ENCODE data around the gene ARL4A. TPM values are rescaled to one million over a fixed set of nuclear protein-coding genes. Genes with fewer than 3 reads are reported as not detected.

ARL4A gene
- total and polyA plus RNA-seq, 4 donors: 54.3 to 185 (median 77.6) TPM

DNA sequence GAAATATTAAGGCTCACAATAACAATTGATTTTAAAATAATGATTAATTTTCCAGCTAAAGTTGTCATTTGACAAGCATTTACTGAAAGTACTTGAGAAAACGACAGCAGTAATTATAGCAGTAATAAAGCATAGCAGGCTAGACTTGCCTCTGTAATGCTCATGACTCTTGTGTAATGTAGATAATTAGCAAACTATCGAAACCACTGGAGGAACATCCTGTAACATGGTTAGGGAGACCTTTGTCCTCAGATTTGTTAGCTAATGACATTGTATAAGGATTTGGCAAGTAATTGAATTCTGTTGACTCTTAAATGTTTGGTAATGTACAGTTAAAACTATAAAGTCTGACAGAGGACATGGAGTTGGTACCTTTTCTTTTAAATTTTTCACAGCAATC is 24.8 kb downstream of the ARL4A start:
- H3K36me3 ChIP-seq (ENCODE audit: control insufficient read depth, insufficient read depth, low read length): no peaks in the 10 kb centered on the region
- DNase-seq (ENCODE audit: low read depth in 4 of 6, low spot score in 6 of 6): no peak
- H3K4me3 ChIP-seq (ENCODE audit: low read depth, low read length): no peak overlapping the region
- peaks cover 10% of the 10 kb centered on the region for H3K4me1 ChIP-seq (ENCODE audit: control insufficient read depth, insufficient read depth, low read length)
- 82% methylated on average over 1 of the region's 2 CpGs for WGBS (ENCODE audit: insufficient coverage)
- H3K27ac ChIP-seq (ENCODE audit: low read depth, low read length): no peak overlapping the region
- no peaks in the 10 kb centered on the region for H3K27me3 ChIP-seq (ENCODE audit: control insufficient read depth, insufficient read depth, low read length)
- H3K9me3 ChIP-seq (ENCODE audit: control insufficient read depth, insufficient read depth, low read length): no peaks in the 10 kb centered on the region

DNA sequence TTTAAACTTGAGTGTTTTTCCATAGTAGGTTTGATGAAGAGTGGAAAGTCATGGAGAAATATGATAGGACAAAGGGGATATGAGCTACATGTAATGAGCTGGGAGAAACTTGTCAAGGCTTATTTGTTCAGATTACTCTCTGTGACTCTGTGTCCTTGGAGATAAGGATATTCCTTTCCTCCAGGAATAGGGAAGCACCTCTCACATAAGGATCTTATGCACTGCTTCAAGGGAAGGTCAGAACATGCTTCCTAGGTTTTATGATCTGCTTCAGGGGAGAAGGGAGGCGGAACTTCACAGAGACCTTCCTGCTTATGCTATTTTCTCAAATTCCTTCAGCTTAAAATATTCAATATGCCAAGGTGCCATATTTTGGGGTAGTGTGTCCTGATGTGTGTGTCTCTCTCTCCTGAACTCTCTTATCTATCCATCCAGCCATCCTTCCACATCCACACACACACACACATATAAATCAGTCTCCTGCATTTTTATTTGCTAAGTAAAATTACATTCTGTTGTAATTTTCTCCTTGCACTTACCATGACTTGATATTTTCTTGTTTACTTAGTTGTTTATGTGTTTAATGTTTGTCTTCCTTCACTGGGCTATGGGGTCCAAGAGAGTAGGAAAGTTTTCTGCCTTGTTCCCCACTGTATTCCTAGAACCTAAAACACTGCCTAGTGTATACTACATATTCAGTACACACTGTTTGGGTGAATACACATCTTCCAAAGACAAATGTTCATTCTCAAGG is 26.4 kb downstream of the ARL4A start:
- H3K36me3 ChIP-seq (ENCODE audit: control insufficient read depth, insufficient read depth, low read length): no peaks in the 10 kb centered on the region
- peaks cover 10% of the 10 kb centered on the region for H3K4me1 ChIP-seq (ENCODE audit: control insufficient read depth, insufficient read depth, low read length)
- H3K9me3 ChIP-seq (ENCODE audit: control insufficient read depth, insufficient read depth, low read length): no peaks in the 10 kb centered on the region
- WGBS (ENCODE audit: insufficient coverage): no CpG with 5 or more reads among the region's 1 CpG
- no peaks in the 10 kb centered on the region for H3K27me3 ChIP-seq (ENCODE audit: control insufficient read depth, insufficient read depth, low read length)
- no peak overlapping the region for H3K4me3 ChIP-seq (ENCODE audit: low read depth, low read length)
- no peak overlapping the region for H3K27ac ChIP-seq (ENCODE audit: low read depth, low read length)
- no peak for DNase-seq (ENCODE audit: low read depth in 4 of 6, low spot score in 6 of 6)

DNA sequence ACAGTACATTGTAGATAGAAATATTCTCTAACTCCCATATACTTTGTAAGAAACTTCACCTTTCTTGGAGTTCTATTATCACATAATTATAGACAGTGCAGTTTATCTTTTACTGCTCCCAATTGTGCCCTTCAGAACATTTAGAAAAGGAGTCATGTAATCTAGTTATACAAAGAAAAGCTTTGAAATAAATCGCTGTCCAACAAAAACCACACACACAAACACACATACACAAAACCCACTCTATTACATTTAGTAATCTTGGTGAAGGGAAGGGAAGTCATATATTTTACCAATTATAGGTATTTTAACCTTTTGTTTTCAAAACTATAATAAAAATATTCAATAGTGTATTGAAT is 26.9 kb downstream of the ARL4A start:
- Histone ChIP-seq H3K4me3 (ENCODE audit: low read depth, low read length) (no peak overlapping the region), H3K27ac (ENCODE audit: low read depth, low read length) (no peak overlapping the region), H3K36me3 (ENCODE audit: control insufficient read depth, insufficient read depth, low read length) (no peaks in the 10 kb centered on the region), H3K27me3 (ENCODE audit: control insufficient read depth, insufficient read depth, low read length) (no peaks in the 10 kb centered on the region), H3K9me3 (ENCODE audit: control insufficient read depth, insufficient read depth, low read length) (no peaks in the 10 kb centered on the region), H3K4me1 (ENCODE audit: control insufficient read depth, insufficient read depth, low read length) (peaks cover 7% of the 10 kb centered on the region)
- no CpG with 5 or more reads among the region's 1 CpG for WGBS (ENCODE audit: insufficient coverage)
- no peak for DNase-seq (ENCODE audit: low read depth in 4 of 6, low spot score in 6 of 6)

DNA sequence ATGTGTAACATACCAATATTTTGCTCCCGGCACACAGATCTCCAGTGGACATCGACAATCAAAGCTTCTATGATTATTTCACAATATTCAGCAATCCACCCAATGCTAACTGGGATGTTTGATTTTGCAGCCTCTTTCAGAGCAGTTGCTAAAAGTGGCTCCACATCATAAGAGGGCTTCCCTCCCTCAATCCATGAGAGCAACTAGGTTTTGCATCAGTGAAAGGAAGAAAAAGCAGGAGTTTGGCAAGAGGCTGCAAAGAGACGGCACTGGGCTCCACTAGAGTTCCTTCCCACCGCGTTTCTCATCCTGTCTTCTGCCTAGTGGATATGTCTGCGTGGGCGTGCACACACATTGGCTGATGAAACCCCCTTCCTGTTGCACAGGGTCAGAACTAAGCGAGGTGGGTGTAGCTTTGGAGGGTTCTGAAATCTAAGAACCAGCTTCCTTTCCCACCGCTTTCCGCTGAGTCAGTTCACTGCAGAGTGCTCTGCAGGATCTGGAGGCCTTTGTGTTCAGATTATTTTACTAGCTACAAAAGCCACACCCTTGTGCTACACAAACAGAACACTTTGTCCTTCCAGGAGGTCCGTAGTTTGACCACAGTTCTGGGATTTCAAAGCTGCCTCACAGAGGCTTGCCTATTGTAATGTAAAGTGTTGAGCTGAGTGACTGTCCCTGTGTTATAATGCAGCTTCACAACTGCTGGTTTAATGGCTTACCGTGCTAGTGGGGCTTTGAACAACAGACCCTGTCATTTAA is 28.1 kb downstream of the ARL4A start:
- peak overlapping the region; percentile 75 for H3K27ac ChIP-seq (ENCODE audit: low read depth, low read length)
- H3K4me3 ChIP-seq (ENCODE audit: low read depth, low read length): peak overlapping the region; percentile 26

DNA sequence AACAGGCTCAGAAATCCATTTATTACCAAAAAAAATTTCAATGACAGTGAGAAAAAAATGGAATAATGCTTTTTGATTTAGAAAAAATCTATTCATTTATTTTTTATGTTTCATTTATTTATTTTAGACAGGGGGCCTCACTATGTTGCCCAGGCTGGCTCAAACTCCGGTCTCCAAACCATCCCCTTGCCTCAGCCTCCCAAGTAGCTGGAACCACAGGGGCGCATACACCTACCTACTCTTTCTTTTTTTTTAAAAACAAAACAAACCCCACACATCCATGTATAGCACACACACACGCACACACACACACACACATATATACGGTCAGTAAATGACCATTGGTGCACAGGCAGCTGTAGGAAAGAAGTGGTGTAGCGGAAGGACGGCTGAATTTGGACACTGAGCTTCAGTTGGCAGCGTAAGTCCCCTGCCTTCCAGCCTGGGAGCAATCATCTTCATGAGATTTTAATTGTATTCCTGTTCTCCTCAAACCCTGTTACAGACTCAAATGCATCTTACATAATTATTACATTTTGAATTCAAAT is 28.8 kb downstream of the ARL4A start:
- Histone ChIP-seq H3K9me3 (ENCODE audit: control insufficient read depth, insufficient read depth, low read length) (no peaks in the 10 kb centered on the region), H3K27ac (ENCODE audit: low read depth, low read length) (peak overlapping the region; percentile 75), H3K36me3 (ENCODE audit: control insufficient read depth, insufficient read depth, low read length) (no peaks in the 10 kb centered on the region), H3K4me1 (ENCODE audit: control insufficient read depth, insufficient read depth, low read length) (peaks cover 7% of the 10 kb centered on the region), H3K4me3 (ENCODE audit: low read depth, low read length) (peak overlapping the region; percentile 26), H3K27me3 (ENCODE audit: control insufficient read depth, insufficient read depth, low read length) (no peaks in the 10 kb centered on the region)
- 73% methylated on average over 2 of the region's 7 CpGs for WGBS (ENCODE audit: insufficient coverage)
- peak in 2 of 6 donors; percentile 20 to 68 for DNase-seq (ENCODE audit: low read depth in 4 of 6, low spot score in 6 of 6)

More for the DNA sequence above, 28.1 kb downstream of the ARL4A start:
- Histone ChIP-seq H3K36me3 (ENCODE audit: control insufficient read depth, insufficient read depth, low read length) (no peaks in the 10 kb centered on the region), H3K4me1 (ENCODE audit: control insufficient read depth, insufficient read depth, low read length) (peaks cover 7% of the 10 kb centered on the region), H3K9me3 (ENCODE audit: control insufficient read depth, insufficient read depth, low read length) (no peaks in the 10 kb centered on the region), H3K27me3 (ENCODE audit: control insufficient read depth, insufficient read depth, low read length) (no peaks in the 10 kb centered on the region)
- WGBS (ENCODE audit: insufficient coverage): 41% methylated on average over 4 of the region's 12 CpGs
- DNase-seq (ENCODE audit: low read depth in 4 of 6, low spot score in 6 of 6): peak in 5 of 6 donors; percentile 32 to 84 (median 44)

DNA sequence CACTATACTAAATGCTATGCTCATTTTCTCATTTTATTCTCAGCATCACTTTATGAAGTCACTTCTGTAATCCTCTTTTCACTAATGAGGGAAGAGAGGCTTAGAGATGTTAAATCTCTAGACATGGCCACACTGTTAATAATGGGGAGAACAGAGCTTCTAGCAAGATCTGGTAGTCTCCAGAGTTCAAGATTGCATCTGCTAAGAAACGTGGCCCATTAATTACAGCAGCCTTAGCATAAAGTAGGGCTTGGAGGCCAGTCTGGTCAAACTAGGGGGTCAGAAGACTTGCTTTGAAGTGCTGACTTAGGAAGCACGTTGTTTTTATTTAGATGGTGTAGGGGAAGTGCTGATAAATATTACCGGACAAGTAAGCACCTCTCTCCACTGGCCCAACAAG is 29.3 kb downstream of the ARL4A start:
- no peaks in the 10 kb centered on the region for H3K9me3 ChIP-seq (ENCODE audit: control insufficient read depth, insufficient read depth, low read length)
- no peaks in the 10 kb centered on the region for H3K36me3 ChIP-seq (ENCODE audit: control insufficient read depth, insufficient read depth, low read length)
- H3K4me3 ChIP-seq (ENCODE audit: low read depth, low read length): no peak overlapping the region
- H3K27ac ChIP-seq (ENCODE audit: low read depth, low read length): peak overlapping the region; percentile 75
- DNase-seq (ENCODE audit: low read depth in 4 of 6, low spot score in 6 of 6): no peak
- H3K4me1 ChIP-seq (ENCODE audit: control insufficient read depth, insufficient read depth, low read length): peaks cover 7% of the 10 kb centered on the region
- no peaks in the 10 kb centered on the region for H3K27me3 ChIP-seq (ENCODE audit: control insufficient read depth, insufficient read depth, low read length)
- 88% methylated on average over 1 of the region's 3 CpGs for WGBS (ENCODE audit: insufficient coverage)

DNA sequence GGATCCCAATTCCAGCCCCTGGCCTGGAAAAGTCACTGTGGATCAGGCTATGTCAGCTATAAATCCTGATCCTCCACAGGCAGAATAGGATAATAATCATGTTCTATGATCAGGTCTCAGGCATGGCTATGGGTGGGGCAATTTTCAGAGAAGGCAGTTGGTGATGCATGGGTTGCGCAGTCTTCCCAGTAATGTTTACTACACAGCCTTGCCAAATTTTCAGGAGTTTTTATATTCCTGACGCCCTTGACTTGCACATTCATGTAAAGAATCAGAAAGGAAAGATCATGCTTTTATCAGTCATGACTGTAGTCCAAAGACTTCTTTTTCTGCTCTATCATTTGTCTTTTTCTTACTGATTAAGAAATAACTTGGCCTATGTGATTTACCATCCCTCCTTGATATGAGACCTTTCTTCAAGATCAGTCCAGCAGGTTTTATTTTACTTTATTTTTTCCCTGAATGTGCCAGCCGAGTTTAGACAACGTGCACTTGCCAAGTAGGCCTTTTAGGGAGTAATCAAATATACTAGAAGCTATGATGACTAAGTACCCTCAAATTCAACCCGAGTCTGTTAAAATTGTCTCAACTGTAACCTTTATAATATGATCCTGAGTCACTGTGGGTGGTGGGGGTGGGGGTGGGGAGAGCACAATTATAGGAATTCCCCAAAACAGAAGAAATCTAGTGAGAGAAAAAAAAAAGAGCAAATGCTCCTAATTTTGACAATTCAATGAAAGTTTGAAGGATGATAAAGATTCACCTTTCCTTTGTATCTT is 31.9 kb downstream of the ARL4A start:
- Histone ChIP-seq H3K36me3 (ENCODE audit: control insufficient read depth, insufficient read depth, low read length) (no peaks in the 10 kb centered on the region), H3K27ac (ENCODE audit: low read depth, low read length) (no peak overlapping the region), H3K27me3 (ENCODE audit: control insufficient read depth, insufficient read depth, low read length) (no peaks in the 10 kb centered on the region), H3K4me3 (ENCODE audit: low read depth, low read length) (no peak overlapping the region), H3K9me3 (ENCODE audit: control insufficient read depth, insufficient read depth, low read length) (no peaks in the 10 kb centered on the region), H3K4me1 (ENCODE audit: control insufficient read depth, insufficient read depth, low read length) (peaks cover 7% of the 10 kb centered on the region)
- DNase-seq (ENCODE audit: low read depth in 4 of 6, low spot score in 6 of 6): no peak
- no CpG with 5 or more reads among the region's 5 CpGs for WGBS (ENCODE audit: insufficient coverage)

DNA sequence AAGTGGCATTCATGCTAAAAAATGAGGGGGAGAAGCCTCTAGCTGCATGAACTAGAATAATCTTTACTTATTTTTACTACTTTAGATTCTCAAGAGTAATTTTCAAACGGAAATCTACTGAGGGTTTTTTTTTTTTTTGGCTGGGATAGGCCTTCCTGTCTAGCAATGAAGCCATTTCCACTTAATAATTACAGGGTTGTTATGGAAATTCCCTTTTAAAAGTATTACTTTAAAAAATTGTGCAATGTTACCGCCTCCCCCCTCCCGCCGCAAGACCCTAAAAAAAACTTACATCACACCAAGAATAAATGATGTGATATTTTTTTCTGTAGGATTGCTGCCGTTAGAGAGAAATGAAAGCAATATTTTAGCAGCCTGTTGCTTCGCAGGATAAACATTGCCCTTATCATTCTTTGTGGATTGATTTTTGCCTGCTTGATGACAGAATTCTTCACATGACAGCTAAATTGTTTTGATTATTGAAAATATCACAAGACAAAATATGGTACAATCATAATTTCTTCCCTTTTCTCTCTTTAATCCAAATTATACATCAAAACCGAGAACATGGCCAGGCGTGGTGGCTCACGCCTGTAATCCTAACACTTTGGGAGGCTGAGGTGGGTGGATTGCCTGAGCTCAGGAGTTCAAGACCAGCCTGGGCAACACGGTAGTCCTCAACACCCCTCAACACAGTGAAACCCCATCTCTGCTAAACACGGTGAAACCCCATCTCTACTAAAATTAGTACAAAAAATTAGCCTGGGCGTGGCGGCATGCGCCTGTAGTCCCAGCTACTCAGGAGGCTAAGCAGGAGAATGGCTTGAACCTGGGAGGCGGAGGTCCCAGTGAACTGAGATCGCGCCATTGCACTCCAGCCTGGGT is 32.8 kb downstream of the ARL4A start:
- H3K27ac ChIP-seq (ENCODE audit: low read depth, low read length): no peak overlapping the region
- no peak overlapping the region for H3K4me3 ChIP-seq (ENCODE audit: low read depth, low read length)
- peaks cover 7% of the 10 kb centered on the region for H3K4me1 ChIP-seq (ENCODE audit: control insufficient read depth, insufficient read depth, low read length)
- no peaks in the 10 kb centered on the region for H3K36me3 ChIP-seq (ENCODE audit: control insufficient read depth, insufficient read depth, low read length)
- H3K9me3 ChIP-seq (ENCODE audit: control insufficient read depth, insufficient read depth, low read length): no peaks in the 10 kb centered on the region
- 98% methylated on average over 6 of the region's 17 CpGs for WGBS (ENCODE audit: insufficient coverage)
- no peaks in the 10 kb centered on the region for H3K27me3 ChIP-seq (ENCODE audit: control insufficient read depth, insufficient read depth, low read length)
- no peak for DNase-seq (ENCODE audit: low read depth in 4 of 6, low spot score in 6 of 6)
